Neural progenitor cell (in vitro differentiated cells): ENCODE measurements around the gene TRAF2. TPM values are rescaled to one million over a fixed set of nuclear protein-coding genes. Genes with fewer than 3 reads are reported as not detected.
A peak's percentile ranks its signal among the peaks of the same experiment; 100 is the strongest.

Source experiments
- DNase-seq: peaks from one replicate; pipeline ENCODE4 v3.0.0-alpha.2; 2016; ENCODE audit warnings: low spot score
- H2AFZ ChIP-seq: fragments of 200-600 bp; sonication (generic); replicated peaks from 2 replicates; pipeline ENCODE4 v1.6.1; 2016; ENCODE audit warnings: antibody characterized with exemption
- H3F3A ChIP-seq: fragments of 200-600 bp; sonication (generic); 2 replicates; pipeline ENCODE4 v1.6.1; 2016; ENCODE audit warnings: antibody characterized with exemption, low read depth
- H3K27ac ChIP-seq: fragments of 200-600 bp; sonication (generic); 2 replicates; pipeline ENCODE4 v1.5.1; 2016; ENCODE audit warnings: mild to moderate bottlenecking
- H3K27me3 ChIP-seq: fragments of 200-600 bp; sonication (generic); 2 replicates; pipeline ENCODE4 v1.6.1; 2016; ENCODE audit warnings: mild to moderate bottlenecking, moderate library complexity
- H3K36me3 ChIP-seq: fragments of 200-600 bp; sonication (generic); 2 replicates; pipeline ENCODE4 v1.5.1; 2016
- H3K4me1 ChIP-seq: fragments of 200-600 bp; sonication (generic); 2 replicates; pipeline ENCODE4 v1.6.1; 2016; ENCODE audit warnings: mixed run types
- H3K4me2 ChIP-seq: fragments of 200-600 bp; sonication (generic); 2 replicates; pipeline ENCODE4 v1.6.1; 2016
- H3K4me3 ChIP-seq: fragments of 200-600 bp; sonication (generic); 2 replicates; pipeline ENCODE4 v1.5.1; 2016
- H3K79me2 ChIP-seq: fragments of 200-600 bp; sonication (generic); 2 replicates; pipeline ENCODE4 v1.6.1; 2016; ENCODE audit warnings: low read depth
- H3K9ac ChIP-seq: fragments of 200-600 bp; sonication (generic); 2 replicates; pipeline ENCODE4 v1.6.1; 2016
- H3K9me3 ChIP-seq: fragments of 200-600 bp; sonication (generic); 2 replicates; pipeline ENCODE4 v1.5.1; 2016; ENCODE audit warnings: low read depth
- H4K20me1 ChIP-seq: fragments of 200-600 bp; sonication (generic); 2 replicates; pipeline ENCODE4 v1.6.1; 2016; ENCODE audit warnings: low read depth
- H3K27ac Mint-ChIP-seq: 3 replicates; pipeline ENCODE4 v1.8.0; 2021; ENCODE audit warnings: mixed read lengths
- H3K27me3 Mint-ChIP-seq: 2 replicates; pipeline ENCODE4 v1.8.0; 2022; ENCODE audit warnings: low read depth, mild to moderate bottlenecking, inconsistent platforms, moderate library complexity, mixed read lengths; ENCODE audit not compliant: insufficient read depth
- H3K36me3 Mint-ChIP-seq: 3 replicates; pipeline ENCODE4 v1.8.0; 2021; ENCODE audit warnings: mixed read lengths
- H3K4me1 Mint-ChIP-seq: 3 replicates; pipeline ENCODE4 v1.8.0; 2021; ENCODE audit warnings: mixed read lengths
- H3K4me3 Mint-ChIP-seq: 3 replicates; pipeline ENCODE4 v1.8.0; 2021; ENCODE audit warnings: mild to moderate bottlenecking, moderate library complexity, mixed read lengths
- H3K9me3 Mint-ChIP-seq: 3 replicates; pipeline ENCODE4 v1.8.0; 2020; ENCODE audit warnings: mixed read lengths
- EZH2 ChIP-seq: fragments of 200-600 bp; sonication (generic); IDR thresholded peaks from 2 replicates; pipeline ENCODE4 v1.6.1; 2017; ENCODE audit warnings: antibody characterized with exemption, mild to moderate bottlenecking, moderate library complexity
- EZH2phosphoT487 ChIP-seq: fragments of 200-600 bp; sonication (generic); IDR thresholded peaks from 2 replicates; pipeline ENCODE4 v1.6.1; 2017; ENCODE audit warnings: antibody characterized with exemption
- total RNA-seq: library from RNA; depleted of rRNA; stranded (reverse); fragments of >200 nt; gene quantifications from 2 replicates; pipeline ENCODE4 v1.2.3, GENCODE V29; 2015; ENCODE audit warnings: low replicate concordance
- TF ChIP-seq, protein P1 (sequence below): fragments of 200-600 bp; sonication (generic); IDR thresholded peaks from 2 replicates; pipeline ENCODE4 v1.5.1; 2017; ENCODE audit warnings: antibody characterized with exemption, mild to moderate bottlenecking

TRAF2 gene
- total RNA-seq, 1 donor from 2014 or later, result 16.1 TPM

DNA sequence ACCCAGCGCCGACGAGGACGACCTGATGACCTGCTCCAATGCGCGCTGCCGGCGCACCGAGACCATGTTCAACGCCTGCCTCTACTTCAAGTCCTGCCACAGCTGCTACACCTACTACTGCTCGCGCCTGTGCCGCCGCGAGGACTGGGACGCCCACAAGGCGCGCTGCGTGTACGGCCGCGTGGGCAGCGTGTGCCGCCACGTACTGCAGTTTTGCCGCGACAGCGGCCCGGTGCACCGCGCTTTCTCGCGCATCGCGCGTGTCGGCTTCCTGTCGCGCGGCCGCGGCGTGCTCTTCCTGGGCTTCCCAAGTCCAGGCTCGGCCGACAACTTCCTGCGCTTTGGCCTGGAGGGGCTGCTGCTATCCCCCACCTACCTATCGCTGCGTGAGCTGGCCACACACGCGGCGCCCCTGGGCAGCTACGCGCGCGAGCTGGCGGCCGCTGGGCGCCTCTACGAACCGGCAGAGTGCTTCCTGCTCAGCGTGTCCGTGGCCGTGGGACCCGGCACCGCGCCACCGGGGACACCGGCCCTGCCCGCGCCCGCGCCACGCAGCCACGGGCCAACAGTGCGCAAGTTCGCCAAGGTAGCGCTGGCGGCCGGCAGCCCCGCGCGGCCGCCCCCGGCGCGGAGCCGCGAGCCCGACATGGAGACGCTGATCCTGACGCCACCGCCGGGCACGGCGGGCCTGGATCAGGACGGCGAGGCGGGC, 39.8 kb upstream of the TRAF2 start:
- Histone ChIP-seq H3K4me3 (peak overlapping the region; percentile 68), H3K27me3 (peaks cover 20% of the 10 kb centered on the region), H3K79me2 (peaks cover 8% of the 10 kb centered on the region), H3K9me3 (no peaks in the 10 kb centered on the region), H3K4me1 (peaks cover 11% of the 10 kb centered on the region), H3K36me3 (no peaks in the 10 kb centered on the region), H3K4me2 (peak overlapping the region; percentile 90), H2AFZ (no peak overlapping the region), H3F3A (peaks cover 24% of the 10 kb centered on the region), H4K20me1 (peaks cover 35% of the 10 kb centered on the region), H3K27ac (no peak overlapping the region), H3K9ac (no peak overlapping the region)
- H3K9me3 Mint-ChIP-seq, result no peaks in the 10 kb centered on the region
- no peaks in the 10 kb centered on the region for H3K36me3 Mint-ChIP-seq
- H3K4me1 Mint-ChIP-seq, result peaks cover 10% of the 10 kb centered on the region
- peak overlapping the region; percentile 65 for H3K4me3 Mint-ChIP-seq
- H3K27ac Mint-ChIP-seq, result no peak overlapping the region
- no peak for DNase-seq
- peaks cover 20% of the 10 kb centered on the region for H3K27me3 Mint-ChIP-seq
- TF ChIP-seq, protein P1, sequence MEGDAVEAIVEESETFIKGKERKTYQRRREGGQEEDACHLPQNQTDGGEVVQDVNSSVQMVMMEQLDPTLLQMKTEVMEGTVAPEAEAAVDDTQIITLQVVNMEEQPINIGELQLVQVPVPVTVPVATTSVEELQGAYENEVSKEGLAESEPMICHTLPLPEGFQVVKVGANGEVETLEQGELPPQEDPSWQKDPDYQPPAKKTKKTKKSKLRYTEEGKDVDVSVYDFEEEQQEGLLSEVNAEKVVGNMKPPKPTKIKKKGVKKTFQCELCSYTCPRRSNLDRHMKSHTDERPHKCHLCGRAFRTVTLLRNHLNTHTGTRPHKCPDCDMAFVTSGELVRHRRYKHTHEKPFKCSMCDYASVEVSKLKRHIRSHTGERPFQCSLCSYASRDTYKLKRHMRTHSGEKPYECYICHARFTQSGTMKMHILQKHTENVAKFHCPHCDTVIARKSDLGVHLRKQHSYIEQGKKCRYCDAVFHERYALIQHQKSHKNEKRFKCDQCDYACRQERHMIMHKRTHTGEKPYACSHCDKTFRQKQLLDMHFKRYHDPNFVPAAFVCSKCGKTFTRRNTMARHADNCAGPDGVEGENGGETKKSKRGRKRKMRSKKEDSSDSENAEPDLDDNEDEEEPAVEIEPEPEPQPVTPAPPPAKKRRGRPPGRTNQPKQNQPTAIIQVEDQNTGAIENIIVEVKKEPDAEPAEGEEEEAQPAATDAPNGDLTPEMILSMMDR, result no peak
- TF ChIP-seq EZH2 (peak; percentile 74), EZH2phosphoT487 (peak; percentile 22)

DNA sequence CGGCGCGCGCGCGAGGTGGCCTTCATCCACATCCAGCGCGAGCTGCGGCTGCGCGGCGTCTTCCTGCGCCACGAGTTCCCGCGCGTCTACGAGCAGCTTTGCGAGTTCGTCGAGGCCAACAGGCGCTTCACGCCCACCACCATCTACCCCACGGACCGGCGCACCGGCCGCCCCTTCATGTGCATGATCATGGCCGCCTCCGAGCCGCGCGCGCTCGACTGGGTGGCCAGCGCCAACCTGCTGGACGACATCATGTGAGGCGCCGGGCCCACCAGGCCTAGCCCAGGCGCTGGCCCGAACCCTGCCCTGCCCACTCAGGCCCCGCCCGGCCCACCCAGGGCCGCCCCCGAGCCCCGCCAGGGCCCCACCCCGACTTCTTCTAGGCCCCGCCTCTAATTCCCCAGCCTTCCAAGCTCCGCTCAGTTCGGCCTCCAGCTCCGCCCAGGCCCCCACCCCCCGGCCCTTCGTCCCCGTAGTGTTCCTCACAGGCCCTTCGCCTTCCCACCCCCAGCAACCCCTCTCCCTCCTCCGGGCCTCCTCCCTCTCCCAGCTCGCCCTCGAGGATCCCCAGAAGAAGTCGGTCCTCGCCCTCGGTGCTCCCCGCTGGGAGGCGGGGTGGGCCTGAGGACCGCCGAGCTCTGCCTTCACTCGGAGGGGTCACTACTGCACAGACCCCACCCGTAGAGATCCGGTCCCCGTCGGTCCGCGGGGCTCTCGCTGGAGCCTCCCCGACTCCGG, 39.1 kb upstream of the TRAF2 start:
- H3K27ac Mint-ChIP-seq, result no peak overlapping the region
- Histone ChIP-seq H3K27me3 (peaks cover 20% of the 10 kb centered on the region), H3K36me3 (no peaks in the 10 kb centered on the region), H3K9ac (no peak overlapping the region), H3K79me2 (peaks cover 8% of the 10 kb centered on the region), H3K27ac (no peak overlapping the region), H3F3A (peaks cover 20% of the 10 kb centered on the region), H2AFZ (no peak overlapping the region), H3K9me3 (no peaks in the 10 kb centered on the region), H3K4me3 (peak overlapping the region; percentile 68), H4K20me1 (peaks cover 27% of the 10 kb centered on the region), H3K4me1 (peaks cover 5% of the 10 kb centered on the region), H3K4me2 (peak overlapping the region; percentile 90)
- TF ChIP-seq EZH2 (peak; percentile 25), EZH2phosphoT487 (peak; percentile 21)
- TF ChIP-seq, protein P1, result no peak
- H3K4me1 Mint-ChIP-seq, result peaks cover 5% of the 10 kb centered on the region
- H3K36me3 Mint-ChIP-seq, result no peaks in the 10 kb centered on the region
- H3K4me3 Mint-ChIP-seq, result peak overlapping the region; percentile 94
- peak; percentile 86 for DNase-seq
- H3K9me3 Mint-ChIP-seq, result no peaks in the 10 kb centered on the region
- H3K27me3 Mint-ChIP-seq, result peaks cover 21% of the 10 kb centered on the region

DNA sequence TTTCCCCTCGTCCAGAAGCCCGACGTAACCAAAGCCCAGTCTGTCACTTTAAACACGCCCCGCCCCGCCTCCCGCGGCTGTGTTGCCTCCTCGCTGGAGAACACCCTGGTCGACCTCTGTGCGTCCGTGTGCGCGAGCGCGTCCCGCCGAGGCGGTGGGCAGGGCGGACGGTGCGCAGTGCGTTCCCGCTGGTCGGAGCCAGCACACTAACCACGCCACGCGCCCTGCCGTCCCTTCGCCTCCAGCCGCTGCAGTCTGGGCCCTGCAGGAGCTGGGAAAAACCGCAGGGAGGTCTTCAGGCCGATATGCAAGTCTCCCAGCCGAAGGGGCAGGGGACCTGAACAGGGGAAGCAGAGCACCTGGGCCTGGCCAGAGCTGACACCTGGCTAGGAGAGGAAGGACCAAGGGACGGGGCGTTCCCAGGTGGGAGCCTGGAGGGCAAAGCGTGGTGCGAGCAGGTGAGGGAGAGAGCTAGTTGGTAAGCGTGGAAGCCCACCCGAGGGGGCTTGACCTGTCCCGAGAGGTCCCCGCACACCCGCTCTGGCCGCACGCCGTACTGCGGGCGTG, 38.4 kb upstream of the TRAF2 start:
- H3K4me3 ChIP-seq, result peak overlapping the region; percentile 68
- DNase-seq, result peak; percentile 91
- H3K36me3 ChIP-seq, result no peaks in the 10 kb centered on the region
- H3K4me1 ChIP-seq, result peaks cover 5% of the 10 kb centered on the region
- H3K27ac Mint-ChIP-seq, result peak overlapping the region; percentile 82
- H4K20me1 ChIP-seq, result peaks cover 24% of the 10 kb centered on the region
- peaks cover 8% of the 10 kb centered on the region for H3K79me2 ChIP-seq
- H2AFZ ChIP-seq, result no peak overlapping the region
- H3K4me1 Mint-ChIP-seq, result peaks cover 3% of the 10 kb centered on the region
- H3K27ac ChIP-seq, result no peak overlapping the region
- TF ChIP-seq, protein P1, result no peak
- TF ChIP-seq EZH2phosphoT487 (no peak), EZH2 (no peak)
- no peaks in the 10 kb centered on the region for H3K36me3 Mint-ChIP-seq
- peaks cover 21% of the 10 kb centered on the region for H3K27me3 Mint-ChIP-seq
- no peaks in the 10 kb centered on the region for H3K9me3 ChIP-seq
- no peaks in the 10 kb centered on the region for H3K9me3 Mint-ChIP-seq
- H3K27me3 ChIP-seq, result peaks cover 20% of the 10 kb centered on the region
- H3K4me3 Mint-ChIP-seq, result peak overlapping the region; percentile 94
- peak overlapping the region; percentile 90 for H3K4me2 ChIP-seq
- peaks cover 20% of the 10 kb centered on the region for H3F3A ChIP-seq
- no peak overlapping the region for H3K9ac ChIP-seq
